Measurements from ENCODE around the gene ZFX.
"Not testable (repeated sequence)": the region's sequence is repeated elsewhere in the genome, so short reads cannot be mapped to it uniquely, and the experiment has no call there.

Gene ZFX

DNA sequence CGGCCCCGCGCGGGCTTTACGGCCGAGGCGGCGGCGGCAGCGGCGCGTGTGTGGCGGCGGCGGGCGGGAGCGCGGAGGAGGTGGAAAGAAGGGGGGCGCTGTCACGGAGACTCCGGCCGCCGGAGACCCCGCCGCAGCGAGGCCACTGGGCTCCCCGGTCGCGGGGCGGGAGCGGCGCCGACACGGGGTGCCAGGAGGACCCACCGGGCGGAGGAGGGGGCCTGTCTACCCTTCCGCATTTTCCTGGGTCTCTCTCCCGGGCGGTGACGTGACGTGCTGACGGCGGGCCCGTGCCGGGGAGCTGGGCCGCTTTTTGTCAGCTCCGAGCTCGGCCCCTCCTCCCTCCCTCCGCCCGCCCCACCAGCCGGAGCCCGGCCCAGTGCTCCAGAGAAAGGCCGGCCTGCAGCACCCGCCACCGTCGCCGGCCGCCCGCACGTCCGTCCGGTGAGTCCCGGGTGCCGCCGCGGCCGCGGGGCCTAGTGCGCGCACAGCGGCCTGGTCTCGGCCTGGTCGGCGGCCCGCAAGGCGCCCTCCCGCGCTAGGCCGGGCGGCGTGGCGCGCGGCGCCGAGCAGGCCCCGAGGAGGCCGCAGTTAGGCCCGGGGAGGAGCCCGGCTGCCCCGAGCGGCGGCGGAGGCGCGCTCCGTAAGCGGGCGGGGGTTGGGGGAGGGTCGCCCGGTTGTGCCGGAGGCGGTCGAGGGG, at the start of gene ZFX:
TSS of gene ZFX (plus strand) at position 379 of the 700 bp plus-strand sequence. CDS start 23,014 bp downstream, outside the sequence.
- DNase-seq (ENCODE audit: low spot score): peak; percentile 75

DNA sequence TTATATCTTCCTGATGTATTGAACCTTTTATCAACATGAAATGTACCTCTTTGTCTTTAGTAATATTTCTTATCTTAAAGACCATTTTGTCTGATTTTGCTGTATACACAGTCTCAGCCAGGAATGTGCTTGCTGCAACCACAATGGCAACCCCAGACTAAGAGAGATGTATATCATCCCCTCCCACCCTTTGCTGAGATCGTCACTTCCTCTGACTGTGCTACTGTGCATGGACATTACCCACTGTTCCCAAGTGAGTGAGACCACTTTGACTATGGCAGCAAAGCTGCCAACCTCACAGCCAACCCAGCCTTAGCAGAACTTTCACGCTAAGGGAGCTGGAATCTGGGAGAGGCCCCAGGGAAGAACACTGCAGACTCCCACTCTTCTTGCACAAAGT, 48.8 kb upstream of the ZFX start:
- no peak for DNase-seq (ENCODE audit: low spot score)

DNA sequence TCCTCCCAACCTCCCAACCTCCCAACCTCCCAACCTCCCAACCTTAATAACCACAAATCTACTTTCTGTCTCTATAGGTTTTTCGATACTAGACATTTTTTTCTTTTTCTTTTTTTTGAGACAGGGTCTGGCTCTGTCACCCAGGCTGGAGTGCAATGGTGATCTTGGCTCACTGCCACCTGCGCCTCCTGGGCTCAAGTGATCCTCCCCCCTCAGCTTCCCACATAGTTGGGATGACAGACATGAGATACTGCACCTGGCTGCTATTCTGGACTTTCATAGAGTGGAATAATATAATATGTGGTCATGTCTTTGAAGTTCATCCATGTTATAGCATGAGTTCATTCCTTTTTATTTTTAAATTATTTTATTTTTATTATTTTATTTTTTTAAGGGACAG, 39.5 kb upstream of the ZFX start:
- DNase-seq (ENCODE audit: low spot score): no peak

DNA sequence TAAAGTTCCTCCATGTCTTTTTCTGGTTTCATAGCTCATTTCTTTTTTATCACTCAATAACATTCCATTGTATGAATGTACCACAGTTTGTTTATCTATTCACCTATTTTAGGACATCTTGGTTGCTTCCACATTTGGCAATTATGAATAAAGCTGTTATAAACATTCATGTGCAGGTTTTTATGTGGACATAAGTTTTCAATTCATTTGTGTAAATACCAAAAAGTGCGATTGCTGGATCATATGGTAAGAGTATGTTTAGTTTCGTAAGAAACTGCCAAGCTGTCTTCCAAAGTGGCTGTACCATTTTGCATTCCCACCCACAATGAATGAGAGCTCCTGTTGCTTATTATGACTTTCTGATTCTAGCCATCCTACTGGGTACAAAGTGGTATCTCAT, 36.3 kb upstream of the ZFX start:
- DNase-seq (ENCODE audit: low spot score): no peak

DNA sequence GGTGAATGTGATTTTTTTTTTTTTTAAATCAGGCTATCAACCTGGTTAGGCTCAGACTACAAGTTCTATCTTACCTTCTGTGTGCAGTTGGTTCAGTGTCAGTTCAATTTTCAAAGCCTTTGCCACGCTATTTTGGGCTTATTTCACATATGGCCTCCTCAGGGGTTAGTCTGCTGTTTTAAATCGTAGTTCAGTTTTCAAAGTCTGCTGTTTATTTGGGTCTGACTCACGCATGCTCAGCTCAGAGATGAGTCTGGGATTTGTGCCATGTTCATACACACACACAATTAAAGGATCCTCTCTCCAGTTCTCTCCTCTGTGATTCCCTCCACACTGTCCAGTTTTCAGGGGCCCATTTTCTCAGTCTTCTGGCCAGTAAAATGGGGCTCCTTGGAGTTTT, 32.3 kb upstream of the ZFX start:
- no peak for DNase-seq (ENCODE audit: low spot score)

DNA sequence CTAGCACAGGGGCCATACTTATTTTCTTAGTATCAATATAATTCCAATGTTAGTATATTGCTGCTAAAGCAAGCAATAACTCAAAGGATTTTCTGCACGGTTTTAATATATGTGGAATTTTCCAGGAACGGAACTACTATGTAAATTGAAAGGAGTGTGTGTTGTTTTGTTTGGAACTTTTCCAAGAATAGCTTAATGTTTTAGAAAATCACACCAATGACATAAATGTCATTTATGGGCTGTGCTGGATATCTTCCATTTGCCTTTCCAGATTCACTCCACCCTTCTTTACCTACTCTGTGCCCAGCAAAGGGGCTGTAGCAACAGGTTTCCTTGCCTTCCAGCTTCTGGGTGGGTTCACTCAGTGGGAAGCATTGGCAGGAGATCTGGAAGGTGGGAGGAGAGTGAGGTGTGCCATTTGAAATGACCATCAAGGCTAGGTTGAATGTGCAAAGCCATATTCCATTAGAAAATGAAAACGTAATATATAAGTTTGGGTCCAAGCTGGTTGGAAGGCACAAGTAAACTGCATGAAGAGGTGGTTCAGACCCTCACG, 25.2 kb upstream of the ZFX start:
- no peak for DNase-seq (ENCODE audit: low spot score)

DNA sequence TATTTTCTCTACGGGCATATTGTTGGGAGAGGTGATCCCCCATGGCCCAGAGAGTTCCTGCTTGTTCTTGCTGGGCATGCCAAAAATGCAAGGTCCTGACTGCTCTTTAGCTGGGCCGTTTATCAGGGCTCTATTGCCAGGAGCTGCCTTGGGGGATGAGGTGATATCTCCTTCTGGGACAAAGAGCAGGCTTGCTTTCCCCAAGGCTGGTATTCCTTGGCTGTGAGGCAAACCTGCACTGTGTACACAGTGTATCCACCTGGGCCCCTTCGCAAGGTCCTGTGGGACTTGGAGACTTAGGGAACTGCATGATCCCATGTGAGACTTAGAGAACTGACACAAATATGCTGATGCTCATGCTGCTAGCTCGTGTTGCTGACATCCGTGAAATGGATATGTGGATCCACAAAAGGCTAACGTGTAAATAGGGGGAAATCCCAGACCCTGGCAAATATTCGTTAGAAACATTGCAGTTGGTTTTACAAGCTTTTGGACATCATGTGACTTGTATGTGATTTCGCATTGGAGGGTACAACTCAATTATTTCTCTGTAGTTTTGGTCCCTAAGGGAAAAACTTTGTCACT, 24.4 kb upstream of the ZFX start:
- DNase-seq (ENCODE audit: low spot score): no peak

DNA sequence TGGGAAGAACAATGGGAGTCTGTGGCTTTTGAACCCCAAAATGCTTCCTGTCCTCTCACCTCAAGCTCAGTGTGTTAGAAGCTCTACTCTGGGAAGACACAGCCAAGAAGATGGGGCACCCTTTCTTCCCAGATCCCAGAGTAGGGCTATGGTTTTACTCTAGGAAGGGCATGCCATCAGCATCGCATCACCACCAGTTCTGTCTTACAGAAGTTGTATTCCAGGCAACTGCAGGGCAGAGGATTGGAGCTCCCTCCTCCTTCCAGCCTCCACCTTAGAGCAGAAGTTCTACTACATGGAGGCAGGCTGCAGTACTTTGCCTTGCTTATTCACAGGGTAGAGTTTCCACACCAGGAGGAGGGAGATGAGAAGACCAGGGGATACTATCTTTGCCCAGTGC, 18.1 kb upstream of the ZFX start:
- no peak for DNase-seq (ENCODE audit: low spot score)

DNA sequence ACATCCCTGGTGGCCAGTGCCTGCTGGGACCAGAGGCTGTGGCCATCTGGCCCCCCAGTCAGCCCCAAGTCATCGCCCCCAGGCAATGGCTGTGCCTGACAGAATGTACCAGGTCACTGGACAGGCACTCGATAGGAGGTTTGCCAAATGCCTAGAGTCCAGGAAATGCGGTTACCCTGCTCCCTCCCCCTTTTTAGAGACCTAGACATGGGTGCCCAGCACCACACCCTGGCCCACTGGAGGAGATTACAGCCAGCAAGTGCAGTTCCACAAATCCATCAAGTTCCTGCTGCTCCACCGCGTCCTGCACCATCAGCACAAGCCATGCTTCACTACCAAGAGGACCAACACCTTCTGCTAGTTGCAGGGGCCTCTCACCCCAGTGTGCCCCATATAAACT, 16.2 kb upstream of the ZFX start:
- DNase-seq (ENCODE audit: low spot score): no peak

DNA sequence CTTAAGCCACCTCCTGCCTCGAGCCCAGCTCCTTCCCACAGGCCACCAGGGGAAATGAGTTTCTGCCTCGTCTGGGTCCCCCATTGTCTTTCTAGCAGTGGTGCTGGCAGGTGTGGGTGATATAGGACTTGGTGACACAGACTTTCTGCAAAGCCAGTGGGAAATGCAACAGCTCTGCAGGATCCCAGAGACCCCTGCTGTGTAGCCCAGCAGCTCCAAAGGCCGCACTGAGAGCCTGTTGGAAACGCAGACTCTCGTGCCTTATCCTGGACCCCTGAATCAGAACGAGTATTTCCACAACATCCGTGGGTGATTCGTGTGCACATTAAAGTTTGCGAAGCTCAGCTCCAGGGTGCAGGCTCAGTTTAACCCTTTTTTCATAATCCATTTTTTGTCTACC, 13.8 kb upstream of the ZFX start:
- not testable (repeated sequence) for DNase-seq (ENCODE audit: low spot score)

DNA sequence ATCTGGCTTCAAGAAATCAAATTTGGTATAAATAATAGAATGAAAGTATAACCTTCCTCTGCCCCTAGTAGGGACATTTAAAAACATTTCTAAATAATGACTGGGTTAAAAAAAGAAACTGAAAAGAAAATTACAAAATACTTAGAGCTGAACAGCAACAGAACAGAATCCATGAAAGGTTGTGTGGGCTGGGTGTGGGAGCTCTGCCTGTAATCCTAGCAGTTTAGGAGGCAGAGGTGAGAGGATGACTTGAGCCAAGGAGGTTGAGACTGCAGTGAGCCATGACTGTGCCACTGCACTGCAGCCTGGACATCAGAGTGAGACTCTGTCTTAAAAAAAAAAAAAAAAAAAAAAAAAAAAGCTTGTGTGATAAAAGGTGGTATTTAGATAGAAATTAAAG, 12.3 kb upstream of the ZFX start:
- no peak for DNase-seq (ENCODE audit: low spot score)

DNA sequence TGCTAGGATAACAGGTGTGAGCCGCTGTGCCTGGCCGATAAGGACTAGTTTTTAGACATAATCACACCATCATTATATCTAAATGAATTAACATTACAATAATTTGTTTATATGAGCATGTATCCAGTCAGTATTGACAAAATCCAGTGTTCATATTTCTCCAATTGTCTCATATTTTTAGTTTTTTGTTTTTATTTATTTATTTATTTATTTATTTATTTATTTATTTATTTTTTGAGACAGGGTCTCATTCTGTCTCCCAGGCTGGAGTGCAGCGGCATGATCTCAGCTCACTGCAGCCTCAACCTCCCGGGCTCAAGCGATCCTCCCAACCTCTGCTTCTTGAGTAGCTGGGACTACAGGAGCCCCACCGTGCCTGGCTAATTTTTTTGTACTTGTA, 5.5 kb upstream of the ZFX start:
- not testable (repeated sequence) for DNase-seq (ENCODE audit: low spot score)

DNA sequence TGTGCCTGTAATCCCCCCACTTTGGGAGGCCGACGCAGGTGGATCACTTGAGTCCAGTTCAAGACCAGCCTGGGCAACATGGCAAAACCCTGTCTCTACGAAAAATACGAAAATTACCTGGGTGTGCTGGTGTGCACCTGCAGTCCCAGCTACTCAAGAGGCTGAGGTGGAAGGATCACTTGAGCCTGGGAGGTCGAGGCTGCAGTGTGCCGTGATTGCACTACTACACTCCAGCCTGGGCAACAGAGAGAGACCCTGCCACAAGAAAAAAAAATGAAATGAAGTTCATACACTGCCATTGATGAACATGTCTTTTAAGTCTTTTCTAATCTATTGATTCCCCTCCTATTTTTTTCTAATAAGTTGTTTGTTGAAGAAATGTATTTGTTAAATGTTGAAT, 5.0 kb upstream of the ZFX start:
- no peak for DNase-seq (ENCODE audit: low spot score)

DNA sequence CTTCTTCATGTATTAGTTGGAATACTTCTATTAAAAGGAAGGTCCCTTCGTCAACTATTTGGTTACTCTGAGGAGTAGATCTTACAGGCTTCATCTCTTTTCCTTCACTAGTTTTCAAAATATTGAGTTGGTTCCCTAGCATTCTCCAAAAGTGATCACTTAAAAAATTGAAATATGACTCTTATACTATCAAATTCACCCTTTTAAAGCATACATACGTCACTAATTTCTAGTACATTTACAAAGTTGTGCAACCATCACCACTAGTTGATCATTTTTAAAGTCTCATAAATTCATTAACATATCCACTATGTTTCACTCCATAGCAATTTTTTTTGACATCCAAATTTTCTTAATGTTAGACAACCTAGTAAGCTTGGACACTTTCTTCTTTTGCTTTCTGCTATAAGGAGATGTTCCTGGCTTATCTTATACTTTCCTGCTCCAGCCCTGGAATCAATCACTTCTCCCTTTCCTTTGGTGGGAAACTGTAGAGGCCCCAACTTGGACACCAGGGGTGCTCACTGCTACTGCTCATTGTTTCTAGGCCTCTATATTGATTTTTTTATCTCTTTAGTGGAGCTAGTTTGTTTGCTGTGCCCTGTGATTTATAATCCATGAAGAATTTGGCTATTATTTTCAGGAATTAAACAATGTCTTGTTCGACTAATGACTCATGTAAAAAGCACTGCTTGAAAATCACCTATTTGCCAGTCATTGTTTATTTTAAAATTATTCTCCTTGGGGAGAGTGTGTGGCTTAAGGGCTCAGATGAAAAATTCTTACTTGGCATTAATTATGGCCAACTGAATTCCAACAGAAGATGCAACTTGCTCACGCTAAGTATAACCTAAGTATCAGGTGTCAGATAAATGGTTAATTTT, 4.0 kb upstream of the ZFX start:
- DNase-seq (ENCODE audit: low spot score): no peak

DNA sequence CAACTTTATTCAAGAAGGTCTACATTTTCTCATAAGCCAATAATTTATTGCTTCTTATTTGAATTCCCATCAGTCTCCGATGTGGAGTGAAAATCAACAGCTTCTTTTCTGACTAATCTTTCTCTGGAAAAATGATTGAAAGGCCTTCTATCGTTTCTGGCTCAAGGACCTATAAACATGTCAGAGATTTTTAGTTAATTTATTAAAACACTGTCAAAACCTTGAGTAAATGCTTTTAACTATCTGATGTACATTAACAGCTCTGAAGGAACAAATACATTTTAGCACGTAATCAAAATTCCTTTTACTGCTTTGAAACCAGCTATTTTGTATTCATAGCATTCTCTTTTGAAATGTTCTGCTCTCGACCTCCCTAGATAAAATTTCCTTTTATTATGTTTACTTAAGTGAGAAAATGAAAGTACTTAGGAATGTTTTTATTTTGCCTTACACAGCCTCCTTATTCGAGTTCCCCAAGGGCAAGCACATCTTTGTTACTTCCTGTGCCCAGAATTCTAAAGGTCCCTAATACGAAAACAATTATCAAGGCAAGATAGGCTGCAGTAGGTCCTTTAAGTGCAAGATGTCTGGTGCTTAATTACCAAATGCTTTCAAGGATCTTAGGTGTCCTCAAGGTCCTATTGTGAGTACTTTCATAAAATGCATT, 3.1 kb upstream of the ZFX start:
- no peak for DNase-seq (ENCODE audit: low spot score)

DNA sequence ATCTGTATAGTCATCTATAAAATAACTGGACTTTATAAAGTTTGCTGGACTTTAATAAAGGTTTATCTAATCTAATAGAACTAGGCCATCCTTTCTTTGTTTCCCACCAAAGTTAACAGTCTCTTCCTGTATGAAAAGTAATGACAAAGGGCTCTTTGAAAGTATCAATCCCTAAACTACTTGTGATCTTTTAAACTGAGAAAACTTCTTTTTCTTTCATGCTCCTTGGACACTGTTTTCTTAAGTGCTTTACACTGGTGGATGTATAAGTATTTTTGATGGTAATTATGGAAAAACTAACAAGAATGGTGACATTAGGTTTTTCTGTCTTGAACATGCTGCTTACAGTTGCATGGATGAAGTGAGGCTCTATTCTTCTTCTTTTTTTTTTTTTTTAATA, 2.4 kb upstream of the ZFX start:
- no peak for DNase-seq (ENCODE audit: low spot score)

DNA sequence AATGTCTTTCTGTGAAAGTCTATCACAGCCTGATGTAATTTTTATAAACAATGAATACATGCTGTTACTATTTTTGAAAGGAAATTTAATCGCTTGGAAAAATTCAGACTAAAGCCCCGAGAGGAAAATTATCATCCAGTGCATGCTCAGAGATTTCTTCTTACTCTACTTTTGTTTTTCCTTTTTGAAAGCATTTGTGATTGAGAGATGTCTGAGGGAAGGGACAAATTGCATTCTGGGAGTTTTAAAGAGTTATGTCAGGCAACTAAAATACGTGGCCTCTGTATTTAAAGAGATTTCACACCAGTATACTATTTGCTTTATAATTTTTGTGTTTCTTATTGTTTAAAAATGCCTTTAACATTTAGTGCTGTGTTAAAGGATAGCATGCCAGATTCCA, 1.4 kb upstream of the ZFX start:
- no peak for DNase-seq (ENCODE audit: low spot score)

DNA sequence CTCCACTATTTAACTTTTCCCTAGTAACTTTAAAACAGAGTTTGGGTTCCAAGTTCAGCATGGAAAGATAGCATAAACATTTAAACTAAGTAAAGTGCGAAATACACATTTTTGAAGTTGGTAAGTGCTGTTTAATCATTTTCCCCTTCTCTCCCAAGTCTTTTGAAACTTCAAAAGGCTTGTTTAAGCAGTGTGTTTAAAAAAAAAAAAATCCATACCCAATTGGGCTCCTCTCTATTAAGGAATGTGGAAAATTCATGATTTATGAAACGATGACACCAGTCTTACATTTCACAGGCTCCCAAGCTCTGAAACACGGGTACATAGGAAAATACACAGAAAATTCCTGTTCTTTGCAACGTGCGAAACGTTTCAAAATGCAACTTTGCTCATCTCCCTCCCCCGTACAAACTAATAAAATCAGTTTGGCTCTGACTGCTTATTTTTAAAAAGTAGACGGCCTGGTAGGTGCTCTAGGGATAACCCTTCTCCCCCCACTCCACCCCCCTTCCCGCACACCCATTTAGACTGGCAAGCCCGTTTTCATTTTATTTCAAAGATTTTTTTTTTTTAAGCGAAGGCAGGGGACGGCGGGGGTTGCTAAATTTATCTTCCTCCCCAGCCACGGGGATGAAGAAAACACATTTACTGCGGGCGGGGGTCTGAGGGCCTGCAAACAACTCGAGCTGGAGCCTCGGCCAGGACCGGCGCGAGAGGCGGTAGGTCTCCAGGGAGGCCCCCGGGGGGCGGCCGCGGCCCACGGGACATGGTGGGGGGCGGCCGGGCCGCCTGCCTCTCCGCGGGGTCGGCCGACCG, 786 bp upstream of the ZFX start:
- DNase-seq (ENCODE audit: low spot score): peak; percentile 59

DNA sequence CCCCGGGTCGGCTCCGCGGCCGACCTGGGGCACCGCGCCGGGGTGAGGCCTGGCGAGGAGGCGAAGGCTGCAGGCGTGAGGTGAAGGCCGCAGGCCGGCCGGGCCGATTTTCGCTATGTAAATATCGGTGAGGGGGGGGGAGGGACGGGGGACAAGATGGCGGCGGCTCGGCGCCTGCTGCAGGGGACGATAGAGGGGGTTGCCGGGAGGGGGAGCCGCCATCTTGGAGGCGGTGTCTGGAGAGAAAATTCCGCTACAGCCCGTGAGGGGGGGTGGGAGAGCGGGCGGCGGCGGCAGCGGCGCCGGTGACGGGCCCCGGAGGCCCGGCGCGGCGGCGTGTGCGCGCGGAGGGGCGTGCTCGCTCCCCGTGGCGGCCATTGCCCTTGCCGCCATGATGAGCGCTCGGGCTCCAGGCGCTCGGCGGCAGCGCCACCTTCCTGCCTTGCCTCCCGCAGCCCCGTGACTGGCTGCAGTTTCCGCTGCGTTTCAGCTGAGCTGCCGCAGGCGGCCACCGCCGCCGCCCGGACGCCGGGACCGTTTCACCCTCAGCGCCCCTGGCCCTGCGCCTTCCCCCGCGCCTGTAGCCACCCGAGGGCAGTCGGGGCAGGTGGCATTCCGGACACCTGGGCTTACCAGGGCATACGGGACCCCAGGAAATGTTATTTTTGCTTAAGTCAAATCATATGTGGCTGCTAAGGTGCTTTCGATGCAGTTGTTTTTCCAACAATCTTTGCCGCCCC, 692 bp downstream of the ZFX start:
- peak; percentile 90 for DNase-seq (ENCODE audit: low spot score)

DNA sequence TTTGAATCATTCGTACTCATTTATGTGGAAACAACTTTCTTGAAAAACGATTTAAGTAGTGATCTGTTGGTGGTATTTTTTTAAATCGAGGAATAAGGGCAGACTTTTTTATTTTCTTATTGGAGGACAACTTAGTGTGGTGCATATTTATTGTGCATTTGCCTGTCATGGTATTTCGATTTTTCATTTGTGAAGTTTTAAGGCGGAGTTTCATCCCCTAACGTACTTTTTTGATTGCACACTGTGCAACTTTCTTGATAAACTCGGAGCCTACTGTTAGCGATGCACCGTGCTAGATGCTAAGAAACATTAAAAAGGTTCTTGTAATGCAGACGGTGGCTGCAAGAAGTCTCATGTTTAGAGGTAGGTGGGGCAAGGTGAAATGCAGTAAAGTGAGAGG, 1.4 kb downstream of the ZFX start:
- DNase-seq (ENCODE audit: low spot score): no peak

DNA sequence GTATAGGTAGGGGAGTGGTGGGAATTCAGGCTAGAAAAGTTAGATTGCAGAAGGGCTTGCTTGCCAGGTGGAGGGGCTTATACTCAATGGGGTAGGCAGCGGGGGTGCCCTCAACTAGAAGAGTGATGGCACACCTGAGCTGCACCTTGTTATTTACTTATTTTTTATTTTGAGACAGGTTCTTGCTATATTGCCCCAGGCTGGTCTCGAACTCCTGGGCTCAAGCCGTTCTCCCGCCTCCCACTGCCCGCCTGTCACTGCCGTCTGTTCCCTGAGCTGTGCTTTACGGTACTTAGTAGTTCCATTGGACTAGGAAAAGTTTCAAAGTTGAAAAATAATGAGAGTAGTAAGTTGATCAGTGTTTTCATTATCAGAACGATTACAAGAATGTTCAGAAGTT, 2.0 kb downstream of the ZFX start:
- no peak for DNase-seq (ENCODE audit: low spot score)
